Right lobe of liver (tissue), 4 donors: ENCODE measurements around the gene CTAGE8.
"Not testable (repeated sequence)": the region's sequence is repeated elsewhere in the genome, so short reads cannot be mapped to it uniquely, and the experiment has no call there.

Experiments used
- CTCF ChIP-seq, 4 donors: fragments of 200-600 bp in 3 of 4; fragments of 450-650 bp in 1 of 4; IDR thresholded peaks; one replicate each; pipeline versions ENCODE4 v1.5.1 to v1.8.0; 2016 to 2022; ENCODE audit warnings: antibody characterized with exemption in 4 of 4, mild to moderate bottlenecking in 2 of 4
- POLR2A ChIP-seq: fragments of 450-650 bp; IDR thresholded peaks from one replicate; pipeline ENCODE4 v1.6.1; 2017; ENCODE audit warnings: antibody characterized with exemption, mild to moderate bottlenecking
- donor health status: DM: no; HTN: no; CAD: no.
- donor health status: DM: no; HTN: no; CAD: no.
- donor health status: DM: no; HTN: yes; CAD: no.

GRCh38 chr7:144311218-144311617 lies 42.1 kb upstream of the CTAGE8 start:
- not testable (repeated sequence) for TF ChIP-seq CTCF (IDR thresholded peaks at IDR 0.05); POLR2A
